ENCODE results near the gene UGGT1. TPM values are rescaled to one million over a fixed set of nuclear protein-coding genes. Genes with fewer than 3 reads are reported as not detected.

UGGT1 gene
- polyA plus RNA-seq, 1 of the 3 experiments (the other 2 are of a cell fraction), result 20.0 TPM

DNA sequence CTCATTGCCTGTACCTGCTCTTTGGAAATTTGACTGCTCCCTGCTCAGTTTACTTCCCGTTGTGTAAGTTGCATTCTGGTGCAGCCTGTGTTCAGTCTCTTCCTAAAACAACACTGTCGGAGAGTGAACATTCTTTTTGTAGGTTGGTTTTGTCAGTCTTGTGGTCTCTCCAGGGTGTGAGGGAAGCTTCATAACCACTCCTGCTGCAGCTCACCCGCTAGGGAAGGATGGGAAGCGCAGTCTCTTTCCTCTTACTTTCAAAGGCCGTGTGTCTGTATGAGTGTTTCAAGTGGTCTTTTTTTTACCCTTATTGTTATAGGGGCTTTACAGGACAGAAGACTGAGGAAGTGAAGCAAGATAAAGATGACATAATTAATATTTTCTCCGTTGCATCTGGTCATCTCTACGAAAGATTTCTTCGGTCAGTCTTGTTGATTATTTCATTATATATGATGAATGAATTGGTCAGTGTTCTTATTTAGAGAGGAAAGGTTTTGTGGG, 87.2 kb downstream of the UGGT1 start:
- Histone ChIP-seq H3K4me3 (ENCODE audit: low read depth in 2 of 2, low read length in 1 of 2) (no peak overlapping the region), H3K27ac (ENCODE audit: low read depth in 2 of 2, low read length in 1 of 2) (no peak overlapping the region), H3F3A (replicated peaks; ENCODE audit: insufficient read depth) (no peaks in the 10 kb centered on the region), H2AFZ (ENCODE audit: low read depth) (no peak overlapping the region), H3K4me1 (ENCODE audit: control insufficient read depth in 1 of 2, insufficient read depth in 2 of 2, low read depth in 1 of 2, low read length in 1 of 2) (peaks cover 0 to 3% of the 10 kb centered on the region in 2 experiments; a peak in 1 of 4 replicates), H3K36me3 (replicated peaks in 1 of 2; ENCODE audit: control insufficient read depth in 1 of 2, insufficient read depth in 2 of 2, low read length in 1 of 2) (peaks cover 75 to 84% of the 10 kb centered on the region in 2 experiments), H3K9ac (no peak overlapping the region), H3K27me3 (ENCODE audit: insufficient read depth) (no peaks in the 10 kb centered on the region), H3K9me3 (no peaks in the 10 kb centered on the region), H3K4me2 (no peak overlapping the region), H3K9me2 (no peaks in the 10 kb centered on the region), H3K79me2 (ENCODE audit: insufficient read depth) (no peaks in the 10 kb centered on the region), H4K20me1 (ENCODE audit: insufficient read depth) (no peaks in the 10 kb centered on the region)
- 97% methylated on average over 8 of the region's 8 CpGs for WGBS (ENCODE audit: low lambda C conversion rate)
- CTCF ChIA-PET, result interaction anchor here (1.8 kb wide), 1 partner anchor 25 kb away, joined by 4 read pairs; no protein-coding TSS in a partner anchor
- no peak for DNase-seq
- TF ChIP-seq, protein P1, sequence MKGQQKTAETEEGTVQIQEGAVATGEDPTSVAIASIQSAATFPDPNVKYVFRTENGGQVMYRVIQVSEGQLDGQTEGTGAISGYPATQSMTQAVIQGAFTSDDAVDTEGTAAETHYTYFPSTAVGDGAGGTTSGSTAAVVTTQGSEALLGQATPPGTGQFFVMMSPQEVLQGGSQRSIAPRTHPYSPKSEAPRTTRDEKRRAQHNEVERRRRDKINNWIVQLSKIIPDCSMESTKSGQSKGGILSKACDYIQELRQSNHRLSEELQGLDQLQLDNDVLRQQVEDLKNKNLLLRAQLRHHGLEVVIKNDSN (IDR thresholded peaks at IDR 0.05; ENCODE audit: borderline replicate concordance, low read depth), result no peak
- TF ChIP-seq IRF3 (IDR thresholded peaks at IDR 0.05; ENCODE audit: low read depth, low read length), result no peak
- TF ChIP-seq MEF2A (IDR thresholded peaks at IDR 0.05; ENCODE audit: borderline replicate concordance, low read depth), result no peak
- TF ChIP-seq RCOR1 (IDR thresholded peaks at IDR 0.05; ENCODE audit: low read length), result no peak
- TF ChIP-seq ELF1 (IDR thresholded peaks at IDR 0.05), result no peak
- TF ChIP-seq TAF1 (IDR thresholded peaks at IDR 0.05; ENCODE audit: borderline replicate concordance, low read depth, low read length), result no peak
- no peak for TF ChIP-seq RFX5 (IDR thresholded peaks at IDR 0.05; ENCODE audit: low read length)
- no peak for TF ChIP-seq ZBTB33 (IDR thresholded peaks at IDR 0.05; ENCODE audit: borderline replicate concordance, low read depth)
- no peak for TF ChIP-seq RAD21 (IDR thresholded peaks at IDR 0.05; ENCODE audit: low read length)
- TF ChIP-seq, protein P2, sequence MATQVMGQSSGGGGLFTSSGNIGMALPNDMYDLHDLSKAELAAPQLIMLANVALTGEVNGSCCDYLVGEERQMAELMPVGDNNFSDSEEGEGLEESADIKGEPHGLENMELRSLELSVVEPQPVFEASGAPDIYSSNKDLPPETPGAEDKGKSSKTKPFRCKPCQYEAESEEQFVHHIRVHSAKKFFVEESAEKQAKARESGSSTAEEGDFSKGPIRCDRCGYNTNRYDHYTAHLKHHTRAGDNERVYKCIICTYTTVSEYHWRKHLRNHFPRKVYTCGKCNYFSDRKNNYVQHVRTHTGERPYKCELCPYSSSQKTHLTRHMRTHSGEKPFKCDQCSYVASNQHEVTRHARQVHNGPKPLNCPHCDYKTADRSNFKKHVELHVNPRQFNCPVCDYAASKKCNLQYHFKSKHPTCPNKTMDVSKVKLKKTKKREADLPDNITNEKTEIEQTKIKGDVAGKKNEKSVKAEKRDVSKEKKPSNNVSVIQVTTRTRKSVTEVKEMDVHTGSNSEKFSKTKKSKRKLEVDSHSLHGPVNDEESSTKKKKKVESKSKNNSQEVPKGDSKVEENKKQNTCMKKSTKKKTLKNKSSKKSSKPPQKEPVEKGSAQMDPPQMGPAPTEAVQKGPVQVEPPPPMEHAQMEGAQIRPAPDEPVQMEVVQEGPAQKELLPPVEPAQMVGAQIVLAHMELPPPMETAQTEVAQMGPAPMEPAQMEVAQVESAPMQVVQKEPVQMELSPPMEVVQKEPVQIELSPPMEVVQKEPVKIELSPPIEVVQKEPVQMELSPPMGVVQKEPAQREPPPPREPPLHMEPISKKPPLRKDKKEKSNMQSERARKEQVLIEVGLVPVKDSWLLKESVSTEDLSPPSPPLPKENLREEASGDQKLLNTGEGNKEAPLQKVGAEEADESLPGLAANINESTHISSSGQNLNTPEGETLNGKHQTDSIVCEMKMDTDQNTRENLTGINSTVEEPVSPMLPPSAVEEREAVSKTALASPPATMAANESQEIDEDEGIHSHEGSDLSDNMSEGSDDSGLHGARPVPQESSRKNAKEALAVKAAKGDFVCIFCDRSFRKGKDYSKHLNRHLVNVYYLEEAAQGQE (IDR thresholded peaks at IDR 0.05; ENCODE audit: low read depth, low read length), result no peak
- TF ChIP-seq CHD2 (IDR thresholded peaks at IDR 0.05; ENCODE audit: low read length, partially characterized antibody), result no peak
- no peak for TF ChIP-seq SMC3 (IDR thresholded peaks at IDR 0.05; ENCODE audit: low read depth, low read length)
- no peak for TF ChIP-seq MAX (IDR thresholded peaks at IDR 0.05; ENCODE audit: low read depth)
- TF ChIP-seq USF2 (IDR thresholded peaks at IDR 0.05; ENCODE audit: borderline replicate concordance, low read depth, low read length), result no peak
- no peak for TF ChIP-seq JUND (IDR thresholded peaks at IDR 0.05)
- no peak for TF ChIP-seq POLR2AphosphoS5 (IDR thresholded peaks at IDR 0.05; ENCODE audit: low read depth, low read length)
- POLR2A ChIA-PET, result no interaction called here
